K562 (cell line): ENCODE data around the gene BORCS8. TPM values are rescaled to one million over a fixed set of nuclear protein-coding genes. Genes with fewer than 3 reads are reported as not detected.

Experiments used
- ADNP ChIP-seq: fragments of 200-800 bp; sonication (Bioruptor generic); IDR thresholded peaks from 2 replicates; pipeline ENCODE4 v1.6.1; 2016; ENCODE audit warnings: missing genetic modification characterization, missing compliant biosample characterization
- CREM ChIP-seq: IDR thresholded peaks from 2 replicates; pipeline ENCODE4 v1.6.1; 2014; ENCODE audit warnings: antibody characterized with exemption, low read depth
- DLX4 ChIP-seq: fragments of 250-450 bp; sonication (Bioruptor Pico); IDR thresholded peaks from 2 replicates; pipeline ENCODE4 v1.6.1; 2021; ENCODE audit warnings: mild to moderate bottlenecking
- ETS1 ChIP-seq: conservative IDR thresholded peaks from 2 replicates; pipeline ENCODE4 v1.6.1; 2011; ENCODE audit warnings: low read depth, mild to moderate bottlenecking, low read length; ENCODE audit not compliant: control insufficient read depth
- ETS2 ChIP-seq: IDR thresholded peaks from 2 replicates; pipeline ENCODE4 v1.6.1; 2016; ENCODE audit warnings: borderline replicate concordance, missing genetic modification characterization, mild to moderate bottlenecking, moderate library complexity, missing compliant biosample characterization; ENCODE audit not compliant: poor library complexity, severe bottlenecking
- HNRNPLL ChIP-seq: fragments of 200-400 bp; formaldehyde crosslinking; IDR thresholded peaks from 2 replicates; pipeline ENCODE4 v1.6.1; 2017; ENCODE audit warnings: low read length, low read depth, mild to moderate bottlenecking; ENCODE audit not compliant: poor library complexity, severe bottlenecking
- JUNB ChIP-seq: fragments of 450-650 bp; formaldehyde crosslinking; conservative IDR thresholded peaks from 2 replicates; pipeline ENCODE4 v1.4.0; 2020; ENCODE audit warnings: mild to moderate bottlenecking
- MGA ChIP-seq: fragments of 450-650 bp; IDR thresholded peaks from 2 replicates; pipeline ENCODE4 v1.6.1; 2016; ENCODE audit warnings: mild to moderate bottlenecking, moderate library complexity
- PTRF ChIP-seq: fragments of 450-650 bp; IDR thresholded peaks from 2 replicates; pipeline ENCODE4 v1.6.1; 2016; ENCODE audit warnings: mild to moderate bottlenecking, missing genetic modification characterization, missing compliant biosample characterization
- PTTG1 ChIP-seq: fragments of 450-650 bp; IDR thresholded peaks from 2 replicates; pipeline ENCODE4 v1.6.1; 2016; ENCODE audit warnings: low read depth, mild to moderate bottlenecking, missing genetic modification characterization, missing compliant biosample characterization
- SIX5 ChIP-seq, 2 experiments: IDR thresholded peaks; 2 replicates each; pipeline ENCODE4 v1.6.1; 2011; ENCODE audit warnings: low read length in 2 of 2, borderline replicate concordance in 1 of 2, low read depth in 1 of 2, mild to moderate bottlenecking in 1 of 2, moderate library complexity in 1 of 2; ENCODE audit not compliant: insufficient read depth in 1 of 2
- TCF3 ChIP-seq: sonication (generic); formaldehyde crosslinking; IDR thresholded peaks from 2 replicates; pipeline ENCODE4 v1.4.0; 2020; ENCODE audit warnings: mild to moderate bottlenecking, missing genetic modification reagents
- ZZZ3 ChIP-seq: fragments of 450-650 bp; IDR thresholded peaks from 2 replicates; pipeline ENCODE4 v1.6.1; 2016; ENCODE audit warnings: antibody characterized with exemption, mild to moderate bottlenecking, moderate library complexity
- polyA plus RNA-seq, 8 experiments: library from polyadenylated mRNA; depleted of rRNA in 4 of 8; stranded (reverse) in 5 of 8; unstranded in 3 of 8; fragments of >200 nt; fragmentation: Nextera tagmentation in 2 of 8; fragmentation: Illumina TruSeq in 1 of 8; extraction: Ambion mirVana in 2 of 8; extraction: Trizol in 1 of 8; gene quantifications; 2 replicates each; pipeline versions ENCODE4 v1.2.1 to v1.2.3, GENCODE V29; 2011 to 2014; ENCODE audit warnings: inconsistent platforms in 1 of 8, missing spikeins in 1 of 8
- total RNA-seq, 7 experiments: library from RNA; depleted of rRNA in 6 of 7; stranded (reverse); fragments of >200 nt in 6 of 7; fragmentation: Illumina TruSeq in 2 of 7; extraction: Trizol in 2 of 7; gene quantifications; 2 replicates each; pipeline versions ENCODE4 v1.2.1 to v1.2.3, GENCODE V29; 2011 to 2021; ENCODE audit warnings: low replicate concordance in 1 of 7

BORCS8 gene
- total and polyA plus RNA-seq, 9 of the 15 experiments (the other 6 are each of a cell fraction or from before 2014, with no cell fraction given): 4.6 to 33.6 (median 16.3) TPM

- TF ChIP-seq SIX5 (IDR thresholded peaks at IDR 0.05; ENCODE audit: borderline replicate concordance in 1 of 2, insufficient read depth in 1 of 2, low read depth in 1 of 2, low read length in 2 of 2) (no peak), JUNB (CRISPR knock-in tag) (no peak), HNRNPLL (peak; percentile 43), ZZZ3 (no peak), ETS2 (tag) (no peak), CREM (peak; percentile 62; the same call in 1 of the 2 replicates), PTTG1 (no peak), ADNP (peak; percentile 47; the same call in 1 of the 2 replicates), ETS1 (peak; percentile 56; the same call in 1 of the 2 replicates), MGA (peak; percentile 88), DLX4 (CRISPR knock-in tag) (no peak), PTRF (tag) (no peak), TCF3 (CRISPR knock-in tag) (no peak)
Observed at GRCh38 chr19:19203012-19203856, 11.3 kb upstream of the BORCS8 start, which contains the start of gene NR2C2AP (continued).
